H1 (cell line): ENCODE measurements around the gene EPB41L2. TPM values are rescaled to one million over a fixed set of nuclear protein-coding genes. Genes with fewer than 3 reads are reported as not detected.

ENCODE experiments used
- CTCF ChIA-PET: fragments of 300-600 bp; sonication (Branson Sonifier 250); formaldehyde crosslinking; loops from one replicate; lab custom pipeline; 2021; ENCODE audit not compliant: partially characterized antibody; lab: Charles Lee
- POLR2A ChIA-PET: fragments of 300-600 bp; sonication (Branson Sonifier 250); formaldehyde crosslinking; loops from one replicate; lab custom pipeline; 2021; ENCODE audit warnings: inconsistent platforms; ENCODE audit not compliant: partially characterized antibody; lab: Charles Lee
- DNase-seq, 2 experiments: peaks; one replicate each; pipeline versions ENCODE4 v3.0.0 to v3.0.0-alpha.2; 2010 to 2022; ENCODE audit warnings: low spot score in 2 of 2, low read depth in 1 of 2, mixed read lengths in 1 of 2
- FAIRE-seq: peaks from 2 replicates; lab custom pipeline; 2011; peaks lifted over from hg19 to GRCh38; lab: Jason Lieb, UNC
- H2AFZ ChIP-seq: 2 replicates; pipeline ENCODE4 v1.8.1; 2012; ENCODE audit warnings: low read length, inconsistent platforms
- H2AK5ac ChIP-seq: 2 replicates; pipeline ENCODE4 v1.6.1; 2013; ENCODE audit warnings: low read depth, low read length
- H2BK120ac ChIP-seq: replicated peaks from 2 replicates; pipeline ENCODE3; 2013; ENCODE audit warnings: low read depth, low read length, inconsistent platforms
- H2BK12ac ChIP-seq: 2 replicates; pipeline ENCODE4 v1.6.1; 2013; ENCODE audit warnings: low read depth, low read length
- H2BK15ac ChIP-seq: 2 replicates; pipeline ENCODE4 v1.6.1; 2013; ENCODE audit warnings: low read length
- H2BK20ac ChIP-seq: 2 replicates; pipeline ENCODE4 v1.6.1; 2013; ENCODE audit warnings: low read length
- H2BK5ac ChIP-seq: 2 replicates; pipeline ENCODE4 v1.6.1; 2013; ENCODE audit warnings: low read depth, low read length
- H3K14ac ChIP-seq: 2 replicates; pipeline ENCODE4 v1.6.1; 2013; ENCODE audit warnings: inconsistent platforms; ENCODE audit not compliant: insufficient read length
- H3K18ac ChIP-seq: 2 replicates; pipeline ENCODE4 v1.6.1; 2013; ENCODE audit warnings: low read length; ENCODE audit errors: extremely low read depth
- H3K23ac ChIP-seq: 2 replicates; pipeline ENCODE4 v1.6.1; 2013; ENCODE audit warnings: inconsistent platforms; ENCODE audit not compliant: insufficient read length
- H3K23me2 ChIP-seq: 2 replicates; pipeline ENCODE4 v1.6.1; 2013; ENCODE audit warnings: low read depth, low read length
- H3K27ac ChIP-seq: 2 replicates; pipeline ENCODE4 v1.6.1; 2011; ENCODE audit warnings: low read depth, low read length, inconsistent platforms
- H3K27me3 ChIP-seq, 4 experiments: replicated peaks in 1 of 4; 1 replicate in 1 of 4; 2 replicates in 3 of 4; pipeline versions ENCODE4 v1.6.1 to v1.8.1; 2011 to 2013; ENCODE audit warnings: low read length in 3 of 4, mild to moderate bottlenecking in 3 of 4, inconsistent platforms in 2 of 4, mixed read lengths in 2 of 4, moderate library complexity in 1 of 4; ENCODE audit not compliant: control insufficient read depth in 3 of 4, insufficient read depth in 3 of 4; ENCODE audit errors: extremely low read depth in 1 of 4
- H3K36me3 ChIP-seq, 4 experiments: 2 replicates each; pipeline versions ENCODE4 v1.6.1 to v1.8.1; 2011 to 2013; ENCODE audit warnings: mild to moderate bottlenecking in 4 of 4, low read length in 3 of 4, moderate library complexity in 2 of 4, control low read depth in 1 of 4, inconsistent platforms in 1 of 4; ENCODE audit not compliant: insufficient read depth in 4 of 4, control insufficient read depth in 2 of 4
- H3K4ac ChIP-seq: replicated peaks from 2 replicates; pipeline ENCODE3; 2013; ENCODE audit warnings: low read length, low read depth, mixed read lengths, inconsistent platforms; ENCODE audit not compliant: insufficient read length
- H3K4me1 ChIP-seq, 4 experiments: replicated peaks in 1 of 4; 1 replicate in 1 of 4; 2 replicates in 3 of 4; pipeline versions ENCODE4 v1.6.1 to v1.8.1; 2011 to 2013; ENCODE audit warnings: low read length in 3 of 4, inconsistent platforms in 2 of 4, mixed read lengths in 1 of 4; ENCODE audit not compliant: insufficient read depth in 4 of 4, control insufficient read depth in 3 of 4
- H3K4me2 ChIP-seq, 2 experiments: 2 replicates each; pipeline versions ENCODE4 v1.6.1 to v1.8.1; 2011 to 2013; ENCODE audit warnings: low read depth in 2 of 2, low read length in 2 of 2, control low read depth in 1 of 2, inconsistent platforms in 1 of 2, mild to moderate bottlenecking in 1 of 2; ENCODE audit not compliant: insufficient read depth in 1 of 2
- H3K4me3 ChIP-seq, 4 experiments: fragments of 200-600, 300-600 bp in 1 of 4; sonication (generic), shearing (Covaris generic), sonication (Bioruptor Twin) in 1 of 4; 2 replicates each; pipeline versions ENCODE4 v1.5.1 to v1.8.1; 2011 to 2016; ENCODE audit warnings: low read length in 4 of 4, low read depth in 3 of 4, control low read depth in 2 of 4, inconsistent platforms in 2 of 4, mild to moderate bottlenecking in 2 of 4, mixed read lengths in 1 of 4, moderate library complexity in 1 of 4; ENCODE audit not compliant: insufficient read depth in 2 of 4; ENCODE audit errors: extremely low read depth in 1 of 4
- H3K56ac ChIP-seq: replicated peaks from 2 replicates; pipeline ENCODE3; 2013; ENCODE audit warnings: low read depth, mild to moderate bottlenecking, mixed read lengths, low read length, inconsistent platforms; ENCODE audit not compliant: insufficient read length
- H3K79me1 ChIP-seq: 2 replicates; pipeline ENCODE4 v1.6.1; 2013; ENCODE audit warnings: low read depth, low read length, control low read depth
- H3K79me2 ChIP-seq, 2 experiments: 2 replicates each; pipeline versions ENCODE4 v1.6.1 to v1.8.1; 2012 to 2013; ENCODE audit warnings: low read length in 2 of 2, mild to moderate bottlenecking in 2 of 2, inconsistent platforms in 1 of 2; ENCODE audit not compliant: insufficient read depth in 2 of 2, control insufficient read depth in 1 of 2
- H3K9ac ChIP-seq, 4 experiments: replicated peaks in 1 of 4; 1 replicate in 1 of 4; 2 replicates in 3 of 4; pipeline versions ENCODE4 v1.6.1 to v1.8.1; 2011 to 2013; ENCODE audit warnings: low read depth in 3 of 4, low read length in 3 of 4, control low read depth in 2 of 4, mild to moderate bottlenecking in 2 of 4, moderate library complexity in 2 of 4, inconsistent platforms in 1 of 4; ENCODE audit errors: extremely low read depth in 1 of 4
- H3K9me3 ChIP-seq, 2 experiments: 2 replicates each; pipeline versions ENCODE4 v1.6.1 to v1.8.1; 2012 to 2013; ENCODE audit warnings: mild to moderate bottlenecking in 2 of 2, moderate library complexity in 2 of 2, control low read depth in 1 of 2, inconsistent platforms in 1 of 2, low read depth in 1 of 2, low read length in 1 of 2, mixed read lengths in 1 of 2; ENCODE audit not compliant: insufficient read depth in 2 of 2
- H4K20me1 ChIP-seq, 2 experiments: replicated peaks in 1 of 2; 2 replicates each; pipeline versions ENCODE3 to v1.8.1; 2011 to 2013; ENCODE audit warnings: inconsistent platforms in 2 of 2, low read length in 2 of 2, mild to moderate bottlenecking in 1 of 2; ENCODE audit not compliant: insufficient read depth in 2 of 2, control insufficient read depth in 1 of 2
- H4K5ac ChIP-seq: 2 replicates; pipeline ENCODE4 v1.6.1; 2013; ENCODE audit warnings: low read length, low read depth, mixed read lengths, inconsistent platforms; ENCODE audit not compliant: insufficient read length
- H4K8ac ChIP-seq: 2 replicates; pipeline ENCODE4 v1.8.0; 2013; ENCODE audit warnings: mild to moderate bottlenecking, moderate library complexity, low read length, inconsistent platforms; ENCODE audit not compliant: insufficient read depth; ENCODE audit errors: extremely low read depth
- H4K91ac ChIP-seq: replicated peaks from 2 replicates; pipeline ENCODE3; 2013; ENCODE audit warnings: low read length, mixed read lengths, inconsistent platforms; ENCODE audit not compliant: insufficient read length
- BCL11A ChIP-seq, 2 experiments: IDR thresholded peaks; one replicate each; pipeline ENCODE4 v1.6.1; 2011; ENCODE audit warnings: low read depth in 2 of 2, low read length in 2 of 2, mild to moderate bottlenecking in 2 of 2
- CHD1 ChIP-seq: IDR thresholded peaks from 2 replicates; pipeline ENCODE4 v1.6.1; 2012; ENCODE audit warnings: low read depth, low read length, improper control_type of control experiment
- EZH2 ChIP-seq: fragments of 200-600 bp; sonication (generic); IDR thresholded peaks from 2 replicates; pipeline ENCODE4 v1.7.1; 2012; ENCODE audit warnings: low read depth, mild to moderate bottlenecking, moderate library complexity, low read length, inconsistent platforms; ENCODE audit not compliant: severe bottlenecking
- FOSL1 ChIP-seq: IDR thresholded peaks from 2 replicates; pipeline ENCODE4 v1.6.1; 2011; ENCODE audit warnings: mild to moderate bottlenecking, low read depth, low read length, moderate library complexity; ENCODE audit not compliant: insufficient read depth
- KDM1A ChIP-seq: fragments of 200-600, 300-600 bp; sonication (generic); IDR thresholded peaks from 2 replicates; pipeline ENCODE4 v1.7.1; 2016; ENCODE audit warnings: mild to moderate bottlenecking, low read length, borderline replicate concordance
- SIN3A ChIP-seq, 2 experiments: IDR thresholded peaks in 1 of 2; conservative IDR thresholded peaks in 1 of 2; 2 replicates each; pipeline ENCODE4 v1.6.1; 2011 to 2012; ENCODE audit warnings: low read length in 2 of 2, improper control_type of control experiment in 1 of 2, low read depth in 1 of 2, mild to moderate bottlenecking in 1 of 2
- SP4 ChIP-seq: IDR thresholded peaks from 2 replicates; pipeline ENCODE4 v1.6.1; 2012; ENCODE audit warnings: low read length, inconsistent platforms
- TCF12 ChIP-seq: IDR thresholded peaks from 2 replicates; pipeline ENCODE4 v1.6.1; 2011; ENCODE audit warnings: low read depth, mild to moderate bottlenecking, low read length
- WGBS, 2 experiments: shearing (Covaris generic) in 1 of 2; methylation state at CpG; one replicate each; pipeline versions ENCODE4 v1.1.6 to v1.1.7; 2013 to 2015; ENCODE audit warnings: low lambda C conversion rate in 2 of 2, mixed read lengths in 2 of 2, inconsistent platforms in 1 of 2, low coverage in 1 of 2, missing lambda C conversion rate in 1 of 2; ENCODE audit not compliant: insufficient replicate concordance in 2 of 2, insufficient coverage in 1 of 2, insufficient read length in 1 of 2; ENCODE audit errors: extremely low coverage in 1 of 2, missing lambda C conversion rate in 1 of 2; 5-methylcytosine and 5-hydroxymethylcytosine counted together
- polyA plus RNA-seq, 7 experiments: library from polyadenylated mRNA; depleted of rRNA in 3 of 7; stranded (reverse) in 5 of 7; unstranded in 2 of 7; fragments of >200 nt in 5 of 7; fragments of 200-250 nt in 2 of 7; gene quantifications; 1 replicate in 5 of 7; 2 replicates in 1 of 7; 4 replicates in 1 of 7; pipeline versions ENCODE4 v1.2.1 to v1.2.3, GENCODE V29; 2011 to 2013; ENCODE audit warnings: missing spikeins in 2 of 7, mixed read lengths in 2 of 7
- total RNA-seq: library from RNA; stranded (reverse); fragmentation: NEBNext Ultra II Directional; extraction: Animal tissue kit (Norgen Biotek cat#: 25700); gene quantifications from 2 replicates; pipeline ENCODE4 v1.2.1, GENCODE V29; 2021
- TF ChIP-seq, protein P1 (sequence below): IDR thresholded peaks from 2 replicates; pipeline ENCODE4 v1.6.1; 2011; ENCODE audit warnings: low read depth, mild to moderate bottlenecking, low read length; ENCODE audit not compliant: insufficient read depth

EPB41L2 gene
- total and polyA plus RNA-seq, 2 of the 8 experiments (the other 6 are each of a cell fraction or from before 2014, with no cell fraction given), result 22.5 to 123 TPM

GRCh38 chr6:130932921-130933320 lies 130.1 kb downstream of the EPB41L2 start:
- Histone ChIP-seq H3K79me1 (peaks cover 3% of the 10 kb centered on the region; the same call in 1 of the 2 replicates), H4K20me1 (no peaks in the 10 kb centered on the region), H3K27me3 (no peaks in the 10 kb centered on the region), H4K5ac (no peak overlapping the region), H2BK12ac (no peak overlapping the region), H3K23me2 (peaks cover 2% of the 10 kb centered on the region; the same call in 1 of the 2 replicates), H3K9ac (no peak overlapping the region), H3K9me3 (no peaks in the 10 kb centered on the region), H3K36me3 (no peaks in the 10 kb centered on the region), H2AFZ (no peak overlapping the region), H3K4me3 (no peak overlapping the region), H3K27ac (no peak overlapping the region), H4K91ac (no peak overlapping the region), H2BK120ac (no peak overlapping the region), H2AK5ac (no peak overlapping the region), H2BK20ac (no peak overlapping the region), H2BK15ac (no peak overlapping the region), H3K79me2 (0 out of 4 replicates have a peak, but pooled peaks cover 0 to 17% of the 10 kb centered on the region in 2 experiments), H3K4ac (no peak overlapping the region), H3K23ac (no peak overlapping the region), H3K4me2 (no peak overlapping the region), H3K4me1 (peaks cover 0 to 3% (median 0%) of the 10 kb centered on the region in 4 experiments; a peak in 2 of 7 replicates), H2BK5ac (no peak overlapping the region), H4K8ac (no peak overlapping the region), H3K56ac (no peak overlapping the region), H3K14ac (no peak overlapping the region), H3K18ac (no peak overlapping the region)
- FAIRE-seq (no peak), DNase-seq (no peak)
- CTCF ChIA-PET, result interaction anchor here (0.7 kb wide), 1 partner anchor 27 kb away, joined by 3 read pairs; no protein-coding TSS in a partner anchor
- POLR2A ChIA-PET, result no interaction called here
- WGBS, 2 experiments, result 83% methylated on average over 2 of the region's 2 CpGs; no CpG with 5 or more reads in 1 of the 2 experiments
- TF ChIP-seq EZH2, result no peak
- TF ChIP-seq KDM1A, result no peak
- no peak for TF ChIP-seq BCL11A (IDR thresholded peaks at IDR 0.05; ENCODE audit: low read depth in 2 of 2, low read length in 2 of 2)
- TF ChIP-seq CHD1, result no peak
- TF ChIP-seq, protein P1, sequence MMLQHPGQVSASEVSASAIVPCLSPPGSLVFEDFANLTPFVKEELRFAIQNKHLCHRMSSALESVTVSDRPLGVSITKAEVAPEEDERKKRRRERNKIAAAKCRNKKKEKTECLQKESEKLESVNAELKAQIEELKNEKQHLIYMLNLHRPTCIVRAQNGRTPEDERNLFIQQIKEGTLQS, result no peak
- TF ChIP-seq FOSL1, result no peak
- no peak for TF ChIP-seq TCF12
- no peak for TF ChIP-seq SIN3A (conservative IDR thresholded peaks at IDR 0.05 in 1 of 2, IDR thresholded peaks at IDR 0.05 in 1 of 2; ENCODE audit: low read depth in 1 of 2, low read length in 2 of 2)
- TF ChIP-seq SP4, result no peak
